Umbilical cord (tissue), 2 donors: ENCODE results near the gene ATL1. TPM values are rescaled to one million over a fixed set of nuclear protein-coding genes. Genes with fewer than 3 reads are reported as not detected.
A peak's percentile ranks its signal among the peaks of the same experiment; 100 is the strongest.

ENCODE experiments used
- DNase-seq: peaks from one replicate; pipeline ENCODE4 v3.0.0-alpha.2; 2015; ENCODE audit warnings: low spot score
- total RNA-seq: library from RNA; depleted of rRNA; stranded (reverse); fragments of >200 nt; gene quantifications from one replicate; pipeline ENCODE4 v1.2.3, GENCODE V29; 2014; ENCODE audit warnings: low replicate concordance; ENCODE audit not compliant: insufficient read depth

The ATL1 gene
- 19.3 TPM for total RNA-seq

DNA sequence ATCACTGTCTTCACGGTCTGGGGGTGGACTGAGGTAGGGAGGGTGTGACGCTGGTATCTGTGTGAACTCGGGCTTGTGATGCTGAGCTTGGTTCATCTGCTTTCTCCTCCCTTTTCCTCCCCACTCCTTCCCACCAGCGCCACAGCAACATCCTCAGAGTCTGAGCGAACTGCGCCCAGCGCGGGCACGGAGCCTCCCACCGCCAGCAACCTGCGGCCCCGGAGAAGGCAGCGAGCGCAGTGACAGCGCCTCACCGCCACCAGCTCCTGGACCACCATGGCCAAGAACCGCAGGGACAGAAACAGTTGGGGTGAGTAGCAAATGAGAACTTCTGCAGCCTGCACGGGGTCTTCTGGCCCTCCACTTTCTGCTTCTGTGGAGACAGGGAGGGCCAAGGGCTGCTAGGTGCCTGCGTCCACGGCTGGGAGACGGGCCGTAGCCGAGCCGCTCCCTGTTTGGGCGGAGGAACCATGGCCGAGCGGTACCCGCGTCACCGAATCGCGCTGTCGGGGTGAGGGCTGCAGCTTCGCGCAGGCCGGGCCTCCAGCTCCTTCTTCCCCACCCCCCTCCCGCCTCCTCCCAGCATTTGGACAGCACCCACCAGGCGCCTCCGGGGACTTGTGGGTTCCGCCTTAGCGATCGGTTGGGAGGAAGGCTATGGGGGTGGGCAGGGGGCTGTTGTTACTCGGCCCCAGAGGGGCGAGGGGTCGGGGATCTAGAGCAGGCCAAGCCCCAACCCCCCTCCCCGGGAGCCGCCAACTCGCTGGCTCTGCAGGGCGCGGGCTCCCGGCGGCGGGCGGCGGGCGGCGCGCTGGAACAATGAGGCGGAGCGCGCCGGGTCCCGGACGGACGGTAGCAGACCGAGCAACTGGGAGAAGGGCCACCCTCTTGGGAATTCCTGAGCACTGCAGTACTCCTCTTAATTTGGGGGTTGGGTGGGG, at the start of gene ATL1:
ATL1 (plus strand) TSS at position 156 of the 941 bp plus-strand sequence; CDS start at position 277, 121 bp downstream.
- DNase-seq = peak; percentile 88

DNA sequence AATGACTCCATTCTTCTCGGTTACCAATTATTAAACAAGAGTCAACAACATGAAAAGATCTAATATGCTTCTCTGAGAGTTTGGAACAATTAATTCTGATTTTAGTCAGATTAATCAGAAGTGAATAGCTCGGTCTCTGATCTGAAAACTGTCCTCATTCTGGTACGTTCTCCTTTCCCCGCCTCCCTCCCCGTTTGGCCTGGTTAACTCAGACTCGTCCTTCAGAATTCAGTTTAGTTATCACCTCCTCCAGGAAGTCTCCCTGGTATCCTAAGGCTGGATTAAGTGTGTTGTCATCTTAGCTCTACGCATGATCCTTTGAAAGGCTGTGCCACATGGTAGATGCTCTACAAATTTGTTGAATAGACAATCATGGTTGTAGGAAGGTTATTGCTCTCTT, 49.8 kb upstream of the ATL1 start:
- DNase-seq = no peak

DNA sequence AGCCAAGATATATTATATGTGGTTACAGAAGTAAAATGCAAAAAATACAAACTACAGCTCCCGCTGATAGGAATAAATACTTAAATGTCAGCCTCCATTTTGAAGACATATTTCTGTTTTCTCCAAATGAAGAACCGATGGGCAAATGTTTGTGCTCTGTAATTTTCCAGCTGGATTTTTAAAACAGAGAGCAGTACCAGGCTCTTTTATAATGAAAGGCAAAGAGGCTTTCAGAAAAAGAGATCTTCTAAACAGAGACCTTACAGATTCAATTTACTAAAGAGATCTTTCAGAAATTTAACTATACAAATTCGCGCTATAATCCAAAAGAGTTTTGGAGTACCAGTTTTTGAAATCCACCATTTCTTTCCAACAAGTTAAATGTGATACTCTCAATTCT, 47.5 kb upstream of the ATL1 start:
- DNase-seq = no peak

DNA sequence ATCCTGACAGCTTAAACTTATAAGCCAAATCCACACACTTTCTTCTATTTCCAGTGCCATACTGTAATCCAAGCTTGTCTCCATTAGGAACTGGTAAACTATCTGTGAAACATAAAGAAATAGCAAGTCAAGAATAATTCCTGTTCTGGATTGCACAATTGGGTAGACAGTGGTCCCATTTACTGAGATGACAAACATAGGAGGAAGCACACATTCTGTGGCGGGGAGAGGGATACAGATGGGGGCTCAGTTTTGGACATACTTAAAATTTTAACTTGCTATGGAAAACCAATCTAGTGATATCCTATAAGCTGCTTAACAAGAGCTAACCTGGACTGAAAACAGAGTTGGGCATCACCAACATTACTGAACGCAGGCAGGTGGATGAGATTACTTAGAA, 43.9 kb upstream of the ATL1 start:
- no peak for DNase-seq

DNA sequence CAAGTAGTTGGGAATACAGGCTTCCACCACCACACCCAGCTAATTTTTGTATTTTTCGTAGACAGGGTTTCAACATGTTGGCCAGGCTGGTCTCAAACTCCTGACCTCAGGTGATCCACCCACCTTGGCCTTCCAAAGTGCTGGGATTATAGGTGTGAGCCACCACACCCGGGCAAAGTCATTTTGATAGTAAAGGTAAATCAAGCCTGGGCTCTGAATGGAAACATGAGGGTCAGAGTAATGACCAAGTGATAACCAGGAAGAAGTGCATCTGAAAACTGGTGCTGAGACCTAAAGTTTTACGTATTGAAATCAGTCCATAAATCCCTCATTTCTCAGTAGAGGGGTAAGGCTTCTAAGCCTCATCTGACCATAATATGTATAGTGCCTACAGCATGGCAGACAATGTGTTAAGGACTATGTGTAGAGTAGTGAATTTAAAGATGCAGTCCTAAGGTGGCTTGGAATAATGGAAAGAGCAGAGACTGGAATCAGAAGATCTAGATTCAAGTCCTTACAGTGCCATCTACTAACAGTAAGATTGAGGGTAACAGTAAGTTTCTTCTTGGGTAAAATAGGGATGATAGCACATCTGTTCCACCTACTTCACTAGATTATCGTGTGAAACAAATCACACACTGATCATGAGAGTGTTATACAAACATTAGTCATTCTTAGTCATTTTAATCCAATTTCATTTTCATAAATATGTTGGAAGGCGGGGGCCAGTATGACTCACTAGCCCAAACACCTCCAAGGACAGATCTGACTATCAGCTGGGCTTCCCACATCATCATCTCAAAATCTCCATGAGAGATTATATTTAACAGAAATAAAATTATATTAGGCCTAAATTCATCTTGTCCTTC, 38.8 kb upstream of the ATL1 start:
- DNase-seq = no peak

DNA sequence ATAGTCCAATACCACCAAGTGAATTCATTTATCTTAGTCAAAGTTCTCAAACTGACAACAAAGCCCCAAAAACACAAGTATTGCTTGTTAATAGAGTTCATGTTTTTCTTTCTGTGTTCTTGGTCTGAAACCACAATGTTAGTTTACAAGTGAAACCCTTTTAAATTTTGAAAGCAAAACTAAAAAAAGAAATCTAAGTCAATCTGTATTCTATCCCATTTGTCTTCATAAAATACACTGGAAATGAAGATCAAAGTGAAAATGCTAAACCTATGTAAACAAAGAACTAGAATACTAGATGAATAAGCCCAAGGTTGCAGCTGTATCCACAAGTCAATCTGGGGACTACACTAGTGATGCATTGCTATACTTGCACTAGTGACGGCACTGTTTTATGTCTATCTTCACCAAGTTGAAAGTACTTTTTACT, 38.0 kb upstream of the ATL1 start:
- no peak for DNase-seq

DNA sequence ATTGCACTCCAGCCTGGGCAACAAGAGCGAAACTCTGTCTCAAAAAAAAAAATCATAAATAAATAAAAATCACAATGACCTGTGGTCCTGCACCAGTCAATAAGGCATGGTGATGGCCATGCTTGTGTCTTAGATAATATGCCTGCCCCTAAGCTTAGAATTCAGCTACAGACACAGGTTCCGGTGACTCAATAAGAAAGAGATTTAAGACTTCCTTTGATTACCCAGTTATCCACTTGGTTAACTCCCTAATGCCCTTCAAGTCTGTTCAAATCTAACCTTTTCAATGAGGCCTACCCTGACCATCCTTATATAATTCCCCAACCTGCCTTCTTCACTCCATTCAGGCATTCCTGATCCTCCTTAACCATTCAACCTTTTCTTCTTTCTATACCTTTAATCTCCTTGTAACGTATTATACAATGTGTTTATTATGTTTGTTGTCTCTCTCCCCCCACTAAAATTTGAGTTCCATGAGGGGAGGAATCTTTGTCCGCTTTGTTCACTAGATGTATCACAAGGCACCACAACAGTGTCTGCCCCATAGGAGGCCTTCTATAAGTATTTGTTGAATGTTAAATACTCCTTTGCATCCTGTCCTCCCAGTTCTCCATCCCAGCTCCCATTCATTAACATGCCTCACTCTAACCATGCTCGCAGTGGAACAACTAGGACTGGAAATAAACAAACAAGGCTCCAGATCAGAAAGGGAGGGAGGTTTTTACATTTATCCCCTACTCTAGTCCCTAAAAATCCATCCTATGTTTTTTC, 36.5 kb upstream of the ATL1 start:
- DNase-seq = no peak

DNA sequence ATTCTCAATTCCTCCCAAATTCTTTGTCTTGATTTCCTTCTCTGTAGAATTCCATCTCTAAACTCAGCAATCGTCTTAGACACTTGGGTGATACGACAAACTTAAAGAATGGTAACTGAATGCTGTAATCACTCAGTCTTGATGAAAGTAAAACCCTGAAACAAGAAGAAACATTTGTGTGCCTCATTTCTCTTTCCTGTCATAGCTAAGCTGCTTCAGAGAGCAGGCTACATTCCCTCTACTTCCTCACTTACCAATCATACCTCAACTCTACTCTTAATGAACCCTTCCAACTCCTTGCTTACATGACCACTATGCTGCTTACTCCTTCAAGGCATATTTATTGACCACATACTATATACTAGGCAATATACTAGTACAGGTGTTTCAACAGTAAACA, 35.9 kb upstream of the ATL1 start:
- DNase-seq = no peak

DNA sequence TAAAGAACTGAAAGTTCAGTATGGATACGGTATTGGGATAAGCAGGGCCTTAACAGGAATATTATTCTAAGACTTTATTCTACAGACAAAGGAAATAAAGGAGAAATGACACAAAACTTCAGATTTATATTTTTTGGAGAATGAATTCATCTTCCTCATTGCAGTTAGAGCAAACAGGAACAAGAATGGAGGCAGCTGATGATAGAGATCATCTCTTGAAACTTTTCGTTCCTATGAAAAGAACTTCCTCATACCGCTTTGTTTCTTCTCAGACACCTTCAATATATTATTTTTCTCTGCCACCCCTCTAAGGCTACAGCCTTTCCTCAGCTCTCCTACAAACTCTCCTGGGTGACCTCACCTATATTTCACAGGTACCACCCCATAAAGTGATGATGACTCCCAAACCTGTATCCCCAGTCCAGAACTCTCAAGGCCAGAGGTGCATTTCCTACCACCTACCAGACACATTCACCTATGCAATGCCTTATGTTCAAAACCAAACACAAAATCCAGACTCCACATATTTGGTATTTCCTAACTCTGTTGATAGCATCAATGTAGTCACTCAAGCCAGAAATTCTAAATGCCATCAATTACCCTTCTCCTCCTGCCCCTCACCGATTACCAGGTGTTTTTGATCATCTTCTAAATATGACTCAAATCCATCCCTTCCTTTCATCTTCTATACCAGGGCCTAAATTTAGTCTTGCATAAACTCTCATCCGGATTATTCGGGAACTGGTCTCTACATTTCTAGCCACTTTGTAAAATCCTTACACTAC, 35.0 kb upstream of the ATL1 start:
- DNase-seq = no peak

DNA sequence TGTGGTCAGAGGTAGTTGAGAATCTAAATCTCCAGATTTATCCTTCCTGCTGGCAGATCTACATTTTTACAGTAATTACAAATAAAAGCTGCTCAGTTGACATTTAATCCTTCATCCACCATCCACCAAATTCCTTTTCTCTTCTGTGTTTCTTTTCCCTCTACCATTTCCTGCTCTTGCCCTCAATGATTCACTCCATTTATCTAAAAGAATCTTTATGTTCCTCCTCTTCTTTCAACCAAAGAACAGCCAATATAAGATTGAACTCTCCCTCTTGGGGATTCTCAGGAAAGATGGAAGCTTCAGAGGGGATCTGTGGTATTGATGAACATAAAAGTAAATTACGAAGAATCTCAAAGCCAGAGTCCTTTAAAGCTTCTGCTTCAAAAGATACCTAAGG, 31.9 kb upstream of the ATL1 start:
- no peak for DNase-seq

DNA sequence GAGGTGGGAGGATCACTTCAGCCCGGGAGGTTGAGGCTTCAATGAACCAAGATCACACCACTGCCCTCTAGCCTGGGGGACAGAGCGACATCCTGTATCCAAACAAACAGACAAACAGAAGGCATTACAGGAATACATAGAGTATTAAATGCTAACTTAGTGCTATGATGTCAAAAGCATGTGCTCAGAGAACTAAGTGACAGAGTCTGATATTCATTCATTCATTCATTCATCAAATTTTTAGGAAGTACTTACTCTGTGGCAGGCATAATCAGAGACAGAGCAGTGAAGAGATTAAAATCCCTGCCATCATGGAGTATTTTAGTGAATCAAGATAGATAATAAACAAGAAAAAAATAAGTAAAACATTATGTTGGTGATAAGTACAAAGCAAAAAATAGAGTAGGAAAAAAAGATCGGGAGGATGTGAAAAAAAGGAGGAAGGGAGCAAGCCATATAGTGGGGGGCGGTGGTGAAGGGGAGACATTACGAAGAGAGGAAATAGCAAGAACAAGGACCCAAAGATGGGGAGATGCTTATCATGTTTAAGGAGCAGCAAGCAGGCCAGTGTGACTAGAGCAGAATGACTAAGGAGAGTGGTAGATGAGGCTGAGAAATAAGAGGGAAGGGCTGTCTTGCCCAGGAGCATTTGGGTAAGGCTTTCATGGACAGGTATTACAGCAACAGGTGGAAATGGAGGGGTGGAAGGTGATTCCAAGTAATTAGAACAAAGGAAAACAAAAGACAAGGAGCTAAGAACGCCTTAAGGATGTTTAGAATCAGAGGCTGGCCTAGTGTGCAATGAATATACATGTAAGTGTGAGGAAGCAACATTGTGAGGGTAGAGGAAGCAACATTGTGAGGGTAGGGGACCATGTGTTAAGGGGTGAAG, 30.4 kb upstream of the ATL1 start:
- no peak for DNase-seq

DNA sequence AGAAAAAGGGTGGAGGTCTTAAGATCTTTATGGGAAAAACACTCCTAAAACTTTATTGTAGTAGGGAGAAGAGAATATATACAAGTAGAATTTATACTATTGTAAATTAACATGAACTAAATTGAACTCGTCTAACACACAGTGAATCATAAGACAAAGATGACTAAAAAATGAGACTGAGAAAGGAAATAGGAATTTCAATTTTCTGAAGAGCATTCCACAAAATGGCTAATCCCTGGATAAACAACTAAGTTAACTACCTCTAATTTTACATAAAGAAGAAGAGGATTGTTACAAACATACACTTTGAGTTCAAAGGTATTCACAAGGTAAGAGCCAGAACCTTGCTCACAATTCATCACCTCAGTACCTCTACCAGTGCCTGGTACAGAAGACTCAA, 29.6 kb upstream of the ATL1 start:
- DNase-seq = no peak

DNA sequence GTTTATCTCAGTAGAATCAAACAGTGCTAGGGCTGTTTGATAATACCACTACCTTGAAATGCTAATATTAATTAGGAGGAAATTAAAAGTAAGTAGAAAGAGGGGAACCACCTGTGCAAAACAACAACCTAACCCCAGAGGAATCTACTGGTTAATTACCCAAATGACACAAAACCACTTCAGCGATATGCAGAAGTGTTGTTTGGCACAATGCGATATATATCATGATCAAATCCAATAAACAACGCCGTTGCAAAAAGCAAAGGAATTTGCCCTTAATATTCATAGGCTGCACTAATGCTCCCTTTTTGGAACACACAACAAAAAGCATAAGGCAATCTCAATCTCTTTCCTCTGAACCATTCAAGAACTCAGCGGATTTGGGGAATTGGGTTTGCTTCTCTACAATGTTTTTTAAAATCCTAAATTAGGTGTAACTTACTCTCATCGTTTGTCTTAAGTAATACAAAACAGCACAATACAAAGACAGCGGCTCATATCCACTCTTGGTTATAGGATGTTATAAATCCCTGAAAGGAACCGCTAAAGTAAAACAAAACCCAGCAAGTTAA, 29.1 kb upstream of the ATL1 start:
- DNase-seq = peak; percentile 4

DNA sequence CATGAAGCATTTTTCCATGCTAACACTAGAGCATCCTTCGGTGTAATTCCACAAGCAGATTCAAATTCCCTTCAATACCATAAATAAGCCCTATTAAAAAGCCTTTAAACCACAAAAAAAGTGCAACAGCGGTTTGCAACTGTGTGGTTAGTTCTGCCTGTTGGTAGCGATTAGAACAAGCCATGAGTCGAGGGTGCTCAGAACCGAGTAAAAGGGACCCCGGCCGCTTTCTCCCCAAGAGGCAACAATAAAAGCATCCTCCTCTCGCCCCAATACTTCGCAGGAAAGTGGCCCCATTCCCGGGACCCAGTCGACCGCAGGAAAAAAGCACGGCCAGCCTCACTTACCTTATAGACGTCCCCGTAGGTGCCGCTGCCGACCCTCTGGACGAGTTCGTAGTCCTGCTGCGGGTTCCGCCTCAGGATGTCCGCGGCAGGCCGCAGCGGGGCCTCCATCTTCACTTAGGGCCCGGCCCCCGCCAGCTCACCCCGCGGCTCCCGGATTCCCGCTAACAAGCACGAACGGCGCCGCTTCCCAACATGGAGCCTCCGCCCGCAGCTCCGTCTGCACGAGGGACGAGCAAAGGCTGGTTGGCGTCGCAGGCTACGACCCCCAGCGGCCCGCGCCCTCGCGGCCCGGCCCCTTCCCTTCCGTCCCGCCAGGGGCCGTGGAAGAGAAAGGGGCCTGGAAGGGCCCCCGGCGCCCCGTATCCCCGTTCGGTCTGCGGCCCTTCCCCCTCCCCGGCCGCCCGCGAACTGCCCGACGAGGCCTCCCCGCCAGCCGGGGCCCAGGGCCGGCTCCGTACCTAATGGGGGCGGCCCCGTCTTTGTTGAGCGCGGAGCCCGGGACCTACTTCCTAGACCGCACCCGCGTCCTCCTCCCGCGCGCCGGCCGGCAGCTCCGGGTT, 28.1 kb upstream of the ATL1 start:
- DNase-seq = peak; percentile 64

DNA sequence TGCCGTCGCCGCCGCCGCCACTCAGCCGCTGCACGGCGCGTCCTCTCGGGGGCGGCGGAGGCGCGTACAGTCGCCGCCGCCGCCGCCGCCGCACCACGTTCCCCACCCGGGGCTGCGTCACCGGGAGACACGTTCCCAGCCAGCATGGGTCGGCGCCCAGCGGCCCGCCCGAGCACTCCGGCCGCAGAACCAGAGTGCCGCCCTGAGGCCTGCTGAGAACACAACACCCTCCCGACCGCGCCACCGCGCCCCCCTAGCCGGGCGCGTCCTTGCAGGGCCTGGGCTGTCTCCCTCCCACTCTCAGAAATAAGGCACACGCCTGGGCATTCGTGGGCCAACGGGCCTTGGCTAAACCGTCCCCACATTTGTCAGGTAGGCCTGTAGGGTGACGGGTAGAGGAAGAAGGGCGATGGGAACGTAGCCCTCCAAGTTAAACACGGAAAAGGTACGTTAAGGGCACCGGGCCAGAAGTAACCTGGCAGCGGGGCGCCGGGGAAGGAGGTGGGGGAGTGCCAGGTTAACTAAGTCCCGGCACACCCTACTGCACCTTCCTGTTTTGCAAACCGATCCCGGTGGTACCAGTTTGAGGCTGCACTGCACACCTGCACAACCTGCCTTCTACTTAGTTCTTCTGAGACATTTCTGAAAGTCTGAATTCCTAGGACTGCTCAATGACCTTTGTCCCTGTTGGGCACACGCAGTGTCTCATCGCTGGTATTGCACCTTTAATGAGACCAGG, 27.3 kb upstream of the ATL1 start, which contains the start of gene MAP4K5:
MAP4K5 (minus strand) TSS at position 68 of the 739 bp plus-strand sequence. CDS start 520 bp downstream, outside the sequence.
- DNase-seq = peak; percentile 93

DNA sequence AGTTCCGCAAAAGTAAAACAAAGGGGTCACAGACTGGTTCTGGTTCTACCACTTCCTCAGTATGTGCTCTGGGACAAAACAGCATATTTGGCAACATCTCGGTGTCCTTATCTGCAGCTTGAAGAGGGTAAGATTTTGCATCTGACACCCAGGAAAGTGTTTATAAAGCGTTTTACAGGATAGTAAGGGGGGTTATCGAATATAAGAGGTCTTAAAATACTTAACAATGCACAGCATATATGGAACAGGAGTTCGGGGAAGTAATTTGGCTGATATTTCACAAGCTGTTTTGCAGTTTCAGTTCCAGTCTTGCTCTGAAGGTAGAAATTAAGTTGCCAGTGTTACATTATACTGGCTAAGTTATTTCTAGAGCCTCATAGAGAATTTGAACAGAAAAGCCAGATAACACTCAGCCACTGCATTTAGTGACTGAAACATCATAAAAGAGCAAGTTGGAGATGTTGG, 26.7 kb upstream of the ATL1 start:
- DNase-seq = no peak

DNA sequence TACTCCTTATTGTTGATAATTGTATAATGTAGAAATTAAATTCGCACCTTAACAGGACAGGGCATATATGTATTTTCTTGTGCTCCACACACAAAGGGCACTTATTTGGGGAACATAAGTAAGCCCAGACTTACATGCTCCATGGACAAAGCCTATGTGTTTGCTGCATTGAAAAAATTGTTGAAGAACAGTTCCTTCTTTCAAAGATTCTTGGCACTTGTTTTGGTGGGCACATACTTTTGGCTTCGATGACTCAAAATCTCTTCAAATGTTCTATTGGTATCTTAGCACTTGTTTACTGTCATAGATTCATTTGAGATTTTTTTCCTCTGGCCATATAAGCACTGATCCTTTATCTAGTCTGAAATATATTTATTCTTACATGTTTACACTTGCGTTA, 26.1 kb upstream of the ATL1 start:
- DNase-seq = no peak
